HEK293 (cell line): ENCODE results near the gene GBP6.

ENCODE experiments used
- CTCF ChIP-seq: fragments of 450-650 bp; formaldehyde crosslinking; IDR thresholded peaks from 2 replicates; pipeline ENCODE4 v1.5.1; 2016; ENCODE audit warnings: missing biosample characterization, missing genetic modification characterization
- GLIS2 ChIP-seq: fragments of 450-650 bp; formaldehyde crosslinking; IDR thresholded peaks from 2 replicates; pipeline ENCODE4 v1.5.1; 2016; ENCODE audit warnings: missing biosample characterization, missing genetic modification characterization
- REST ChIP-seq: fragments of 450-650 bp; formaldehyde crosslinking; IDR thresholded peaks from 2 replicates; pipeline ENCODE4 v1.5.1; 2016; ENCODE audit warnings: missing biosample characterization, missing genetic modification characterization
- SETDB1 ChIP-seq: IDR thresholded peaks from one replicate; pipeline ENCODE4 v1.6.1; 2017; ENCODE audit warnings: mild to moderate bottlenecking, low read length, moderate library complexity, mixed read lengths; ENCODE audit not compliant: insufficient read length
- ZNF24 ChIP-seq: fragments of 450-650 bp; formaldehyde crosslinking; IDR thresholded peaks from 2 replicates; pipeline ENCODE4 v1.5.1; 2016; ENCODE audit warnings: missing biosample characterization, missing genetic modification characterization
- ZNF423 ChIP-seq: fragments of 450-650 bp; formaldehyde crosslinking; IDR thresholded peaks from 2 replicates; pipeline ENCODE4 v1.5.1; 2016; ENCODE audit warnings: missing biosample characterization, missing genetic modification characterization

- TF ChIP-seq REST (tag by site-specific recombination): no peak
- TF ChIP-seq ZNF24 (tag by site-specific recombination): no peak
- TF ChIP-seq CTCF (tag by site-specific recombination): no peak
- no peak for TF ChIP-seq SETDB1
- no peak for TF ChIP-seq GLIS2 (tag by site-specific recombination)
- no peak for TF ChIP-seq ZNF423 (tag by site-specific recombination)
Observed at GRCh38 chr1:89382479-89382878, 18.6 kb downstream of the GBP6 start.
